GM23338 (cell line): ENCODE measurements around the gene CNTNAP2. TPM values are rescaled to one million over a fixed set of nuclear protein-coding genes. Genes with fewer than 3 reads are reported as not detected.

Experiments
- ATAC-seq: fragments of 200-7000 bp; cut with Tn5 transposase; 3 replicates; pipeline ENCODE4 v1.9.1; 2020
- DNase-seq: peaks from one replicate; pipeline ENCODE4 v3.0.0-alpha.2; 2015; ENCODE audit warnings: low spot score
- H2AFZ ChIP-seq: fragments of 200-600 bp; sonication (generic); 2 replicates; pipeline ENCODE4 v1.8.0; 2016; ENCODE audit warnings: antibody characterized with exemption, mild to moderate bottlenecking, moderate library complexity
- H3F3A ChIP-seq: fragments of 200-600 bp; sonication (generic); replicated peaks from 2 replicates; pipeline ENCODE4 v1.8.0; 2017; ENCODE audit warnings: antibody characterized with exemption, mixed run types, low read depth
- H3K27ac ChIP-seq: fragments of 200-600 bp; sonication (generic); 2 replicates; pipeline ENCODE4 v1.6.1; 2016; ENCODE audit warnings: low read depth
- H3K27me3 ChIP-seq: fragments of 200-600 bp; sonication (generic); 2 replicates; pipeline ENCODE4 v1.8.0; 2016; ENCODE audit warnings: mild to moderate bottlenecking, mixed run types, moderate library complexity; ENCODE audit not compliant: insufficient read depth
- H3K36me3 ChIP-seq: fragments of 200-600 bp; sonication (generic); 2 replicates; pipeline ENCODE4 v1.8.0; 2016; ENCODE audit warnings: mild to moderate bottlenecking; ENCODE audit not compliant: insufficient read depth
- H3K4me1 ChIP-seq: fragments of 200-600 bp; sonication (generic); 2 replicates; pipeline ENCODE4 v1.8.0; 2016; ENCODE audit warnings: mild to moderate bottlenecking, moderate library complexity; ENCODE audit not compliant: insufficient read depth
- H3K4me2 ChIP-seq: fragments of 200-600 bp; sonication (generic); 2 replicates; pipeline ENCODE4 v1.7.1; 2017; ENCODE audit warnings: mixed run types
- H3K4me3 ChIP-seq: fragments of 200-600 bp; sonication (generic); 2 replicates; pipeline ENCODE4 v1.6.1; 2016; ENCODE audit warnings: mixed run types
- H3K79me2 ChIP-seq: fragments of 200-600 bp; sonication (generic); replicated peaks from 2 replicates; pipeline ENCODE4 v1.8.0; 2017; ENCODE audit warnings: mild to moderate bottlenecking; ENCODE audit not compliant: insufficient read depth
- H3K9me2 ChIP-seq: fragments of 200-600 bp; sonication (generic); 2 replicates; pipeline ENCODE4 v1.8.0; 2017; ENCODE audit not compliant: insufficient read depth
- H4K20me1 ChIP-seq: fragments of 200-600 bp; sonication (generic); replicated peaks from 2 replicates; pipeline ENCODE4 v1.8.0; 2017; ENCODE audit warnings: mild to moderate bottlenecking; ENCODE audit not compliant: insufficient read depth
- H3K27ac Mint-ChIP-seq: 2 replicates; pipeline ENCODE4 v1.8.0; 2020; ENCODE audit warnings: inconsistent platforms, mild to moderate bottlenecking, moderate library complexity, mixed read lengths
- H3K27me3 Mint-ChIP-seq: 3 replicates; pipeline ENCODE4 v1.8.0; 2022; ENCODE audit warnings: low read depth, mild to moderate bottlenecking, moderate library complexity, mixed read lengths, inconsistent platforms; ENCODE audit not compliant: insufficient read depth, poor library complexity
- H3K36me3 Mint-ChIP-seq: 3 replicates; pipeline ENCODE4 v1.8.0; 2021; ENCODE audit warnings: low read depth, mild to moderate bottlenecking, inconsistent platforms, moderate library complexity, mixed read lengths
- H3K4me1 Mint-ChIP-seq: 3 replicates; pipeline ENCODE4 v1.8.0; 2020; ENCODE audit warnings: mild to moderate bottlenecking, inconsistent platforms, mixed read lengths
- H3K4me3 Mint-ChIP-seq: 3 replicates; pipeline ENCODE4 v1.8.0; 2021; ENCODE audit warnings: moderate library complexity, mild to moderate bottlenecking, inconsistent platforms, mixed read lengths
- H3K9me3 Mint-ChIP-seq: 3 replicates; pipeline ENCODE4 v1.8.0; 2020; ENCODE audit warnings: moderate library complexity, mild to moderate bottlenecking, inconsistent platforms, mixed read lengths
- EZH2phosphoT487 ChIP-seq: fragments of 200-600 bp; sonication (generic); IDR thresholded peaks from one replicate; pipeline ENCODE4 v1.8.1; 2018; ENCODE audit warnings: antibody characterized with exemption; ENCODE audit not compliant: unreplicated experiment
- NANOG ChIP-seq: IDR thresholded peaks from 2 replicates; pipeline ENCODE4 v1.6.1; 2016; ENCODE audit warnings: antibody characterized with exemption, borderline replicate concordance
- REST ChIP-seq: IDR thresholded peaks from one replicate; pipeline ENCODE4 v1.6.1; 2018; ENCODE audit warnings: antibody characterized with exemption; ENCODE audit not compliant: unreplicated experiment
- ZNF331 ChIP-seq: fragments of 250-450 bp; sonication (Bioruptor Pico); IDR thresholded peaks from 2 replicates; pipeline ENCODE4 v1.5.0; 2020; ENCODE audit warnings: low read depth, mild to moderate bottlenecking, moderate library complexity
- ZNF462 ChIP-seq: fragments of 250-450 bp; sonication (Bioruptor Pico); IDR thresholded peaks from 2 replicates; pipeline ENCODE4 v1.5.0; 2020; ENCODE audit warnings: mild to moderate bottlenecking, moderate library complexity
- polyA plus RNA-seq: library from polyadenylated mRNA; unstranded; fragments of >200 nt; fragmentation: Nextera tagmentation; extraction: Ambion mirVana; gene quantifications from 2 replicates; pipeline ENCODE4 v1.2.1, GENCODE V29; 2016
- total RNA-seq: library from RNA; depleted of rRNA; stranded (reverse); fragments of >200 nt; shearing (Covaris generic); gene quantifications from 2 replicates; pipeline ENCODE4 v1.2.3, GENCODE V29; 2014

CNTNAP2 gene
- total and polyA plus RNA-seq, 2 experiments from 2014 or later: 38.2 to 61.3 TPM

GRCh38 chr7:148433521-148434180 is 2317.1 kb downstream of the CNTNAP2 start:
- H3K27ac ChIP-seq: no peak overlapping the region
- TF ChIP-seq ZNF462 (CRISPR knock-in tag) (no peak), NANOG (no peak), ZNF331 (CRISPR knock-in tag) (no peak), REST (no peak), EZH2phosphoT487 (no peak)
- H3K9me2 ChIP-seq: no peaks in the 10 kb centered on the region; the same call in 1 of the 2 replicates
- DNase-seq (no peak), ATAC-seq (no peak)
- H3K36me3 ChIP-seq: no peaks in the 10 kb centered on the region
- 0 out of 3 replicates have a peak, but pooled peaks cover 3% of the 10 kb centered on the region for H3K36me3 Mint-ChIP-seq
- H3K4me3 ChIP-seq: no peak overlapping the region
- peaks cover 3% of the 10 kb centered on the region for H3K27me3 Mint-ChIP-seq
- no peak overlapping the region for H3K4me2 ChIP-seq
- no peak overlapping the region for H3K27ac Mint-ChIP-seq
- no peaks in the 10 kb centered on the region; the same call in 2 of the 3 replicates for H3K4me1 Mint-ChIP-seq
- H3K27me3 ChIP-seq: no peaks in the 10 kb centered on the region
- H3K79me2 ChIP-seq: no peaks in the 10 kb centered on the region
- no peaks in the 10 kb centered on the region for H3F3A ChIP-seq
- no peaks in the 10 kb centered on the region for H4K20me1 ChIP-seq
- no peak overlapping the region for H3K4me3 Mint-ChIP-seq
- no peaks in the 10 kb centered on the region for H3K4me1 ChIP-seq
- H2AFZ ChIP-seq: no peak overlapping the region
- peaks cover 6% of the 10 kb centered on the region; the same call in 1 of the 3 replicates for H3K9me3 Mint-ChIP-seq
